NCI-H2196 treated with DMSO at 0.1 percent for 48 hours (cell line): ENCODE results near the gene MFNG.

Experiments used
- DNase-seq: peaks from one replicate; lab custom pipeline; 2025; ENCODE audit not compliant: unreplicated experiment; lab: John Stamatoyannopoulos, UW

The MFNG gene

GRCh38 chr22:37453696-37454095 is 32.5 kb downstream of the MFNG start:
- no peak for DNase-seq

- DNase-seq: no peak
These were observed 35.0 kb downstream of the MFNG start for GRCh38 chr22:37451218-37451617.

DNA sequence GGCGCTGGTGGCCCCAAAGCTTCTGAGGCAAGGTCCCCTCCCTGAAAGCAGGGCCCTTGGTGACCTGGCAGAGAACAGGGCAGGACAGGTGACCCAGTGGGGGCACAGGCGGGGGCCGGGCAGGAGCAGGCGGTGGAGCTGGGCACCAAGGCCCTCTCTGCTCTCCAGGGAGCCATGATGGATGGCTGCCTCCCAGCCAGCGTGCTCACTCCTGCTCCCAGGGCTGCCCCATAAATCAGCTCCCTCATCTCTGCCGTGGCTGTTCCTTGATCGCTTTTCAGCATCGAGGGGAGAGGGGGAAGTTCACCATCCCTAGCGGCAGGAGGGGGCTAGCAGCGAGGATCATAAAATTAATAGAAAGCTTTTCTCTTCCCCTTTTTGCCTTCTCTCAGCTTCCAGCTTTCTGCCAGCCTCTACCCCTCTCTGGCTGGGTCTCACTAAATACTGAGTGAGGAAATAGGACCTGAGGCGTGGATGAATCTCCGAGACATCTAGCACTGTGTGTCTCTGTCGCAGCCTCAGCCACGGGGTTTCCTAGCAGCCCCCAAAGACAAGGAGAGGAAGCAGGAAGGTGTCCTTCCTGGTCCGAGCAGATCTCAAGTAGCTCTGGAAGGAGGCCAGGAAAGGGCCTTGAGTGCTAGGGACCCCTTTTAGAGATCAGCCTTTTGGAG is 36.7 kb downstream of the MFNG start:
- DNase-seq: no peak

DNA sequence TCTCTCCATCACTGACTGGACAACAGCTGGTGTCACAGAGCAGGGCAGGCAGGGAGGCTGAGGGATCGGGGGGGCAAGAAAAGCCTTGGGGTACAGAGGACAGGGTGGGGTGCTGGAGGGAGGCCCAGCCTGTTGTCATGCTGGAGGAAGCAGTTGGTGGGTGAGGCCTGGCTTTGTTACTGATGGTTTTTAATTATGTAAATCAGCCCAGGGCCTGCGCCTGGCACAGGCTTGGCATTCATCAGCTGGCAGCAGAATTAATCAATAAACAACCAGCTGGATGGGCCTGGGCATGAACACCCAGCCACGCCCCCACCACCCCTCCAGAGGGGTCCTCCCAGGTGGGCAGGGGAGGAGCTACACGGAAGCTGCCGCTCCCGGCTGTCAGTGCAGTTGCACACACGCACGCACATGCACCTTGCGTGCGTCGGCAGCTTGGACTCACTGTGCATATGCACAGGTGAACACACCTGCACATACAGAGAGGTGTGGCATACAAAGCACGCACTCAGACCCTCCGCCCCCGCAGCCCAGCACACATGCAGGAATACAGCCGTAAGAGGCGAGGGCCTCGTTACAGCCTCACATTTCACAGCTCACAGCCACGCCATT is 37.6 kb downstream of the MFNG start:
- no peak for DNase-seq

DNA sequence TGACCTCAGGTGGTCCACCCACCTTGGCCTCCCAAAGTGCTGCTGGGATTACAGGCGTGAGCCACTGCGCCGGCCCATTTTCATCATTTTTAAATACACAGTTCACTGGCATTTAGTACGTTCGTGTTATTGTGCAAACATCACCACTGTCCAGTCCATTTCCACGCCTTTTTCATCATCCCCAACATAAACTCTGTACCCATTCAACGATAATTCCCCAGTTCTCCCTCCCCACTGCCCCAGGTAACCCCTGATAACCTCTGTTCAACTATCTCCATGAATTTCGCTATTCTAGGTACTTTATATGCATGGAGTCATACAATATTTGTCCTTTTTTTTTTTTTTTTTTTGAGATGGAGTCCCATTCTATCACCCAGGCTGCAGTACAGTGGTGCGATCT is 40.7 kb downstream of the MFNG start:
- no peak for DNase-seq

- no peak for DNase-seq
These were observed 42.2 kb downstream of the MFNG start for GRCh38 chr22:37443977-37444376.

DNA sequence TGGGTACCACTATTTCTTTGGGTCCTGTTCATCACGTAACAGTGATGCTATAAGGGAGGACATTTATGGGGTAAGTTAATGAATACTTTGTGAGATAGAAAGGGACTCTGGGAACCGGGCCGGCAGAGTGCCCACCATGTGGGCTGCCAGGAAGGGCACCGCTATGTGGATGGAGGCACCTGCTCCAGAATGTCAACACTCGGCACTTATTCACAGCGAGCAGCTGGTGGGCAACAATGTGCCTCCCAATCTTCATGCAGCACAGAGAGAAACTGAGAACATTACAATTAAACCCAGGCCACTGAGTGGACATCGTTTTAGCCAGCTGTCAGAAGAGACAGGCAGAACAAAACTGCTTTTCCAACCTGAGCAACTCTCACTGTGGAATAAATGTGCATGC is 43.1 kb downstream of the MFNG start:
- no peak for DNase-seq

GRCh38 chr22:37442537-37442936 is 43.6 kb downstream of the MFNG start:
- no peak for DNase-seq

DNA sequence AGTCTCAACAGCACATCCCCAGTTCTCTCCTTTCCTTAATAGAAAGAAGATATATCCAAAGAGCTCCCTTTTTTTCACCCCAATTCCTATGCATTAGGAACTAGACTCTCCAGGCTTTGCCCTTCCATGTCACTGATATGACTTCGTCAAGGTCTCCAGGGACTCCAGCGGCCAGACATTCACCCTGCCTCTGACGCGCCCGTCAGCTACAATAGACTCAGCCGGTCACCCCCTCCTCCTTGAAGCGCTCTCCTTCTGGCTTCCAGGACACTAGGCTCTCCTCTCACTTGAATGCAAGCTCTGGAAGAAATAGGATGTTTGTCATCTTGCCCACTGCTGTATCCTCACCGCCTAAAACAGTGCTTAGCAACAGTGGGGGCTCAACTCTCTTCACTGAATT is 44.0 kb downstream of the MFNG start:
- DNase-seq: no peak

DNA sequence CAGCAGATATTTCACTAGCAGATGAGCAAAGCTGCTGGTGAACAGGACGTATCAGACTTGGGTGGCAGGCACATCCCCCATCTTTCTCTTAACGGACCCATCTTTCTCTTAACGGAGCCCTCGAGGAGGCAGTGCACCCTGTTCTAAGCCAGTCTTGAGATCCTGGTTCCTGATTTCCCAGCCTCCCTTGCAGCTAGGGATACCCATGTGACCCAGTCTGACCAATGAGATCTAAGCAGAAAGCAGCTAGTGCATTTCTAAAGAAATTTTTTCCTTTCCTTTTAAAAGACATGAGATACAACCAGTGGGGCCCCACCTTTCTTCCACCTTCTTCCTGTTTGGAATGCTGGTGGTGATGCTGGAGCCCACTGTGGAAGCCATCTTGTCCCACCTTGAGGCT is 45.3 kb downstream of the MFNG start:
- DNase-seq: no peak

DNA sequence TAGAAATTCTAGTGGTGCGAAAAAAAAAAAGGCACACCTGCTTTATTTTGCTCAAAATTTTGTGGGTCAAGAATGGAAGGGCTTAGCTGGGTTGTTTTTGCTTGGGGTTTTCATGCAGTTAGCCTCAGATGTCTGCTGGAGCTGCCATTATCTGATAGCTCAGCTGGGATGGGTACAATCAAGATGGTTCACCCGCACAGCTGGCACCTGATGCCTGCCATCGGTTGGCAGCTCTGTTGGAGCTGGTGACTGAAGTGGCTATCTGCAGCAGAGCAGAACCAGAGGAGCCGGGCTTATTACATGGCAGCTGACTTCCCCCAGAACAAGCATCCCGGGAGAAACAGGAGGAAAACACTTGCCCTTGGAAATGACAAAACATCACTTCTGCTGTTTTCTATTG is 46.8 kb downstream of the MFNG start:
- no peak for DNase-seq

- DNase-seq: no peak
These were observed 50.1 kb downstream of the MFNG start for GRCh38 chr22:37435970-37436603.

GRCh38 chr22:37433786-37434185 is 52.4 kb downstream of the MFNG start:
- DNase-seq: no peak

GRCh38 chr22:37432708-37433054 is 53.5 kb downstream of the MFNG start:
- no peak for DNase-seq

- DNase-seq: no peak
These were observed 54.1 kb downstream of the MFNG start for GRCh38 chr22:37431801-37432707.

GRCh38 chr22:37431366-37431765 is 54.8 kb downstream of the MFNG start:
- DNase-seq: no peak

DNA sequence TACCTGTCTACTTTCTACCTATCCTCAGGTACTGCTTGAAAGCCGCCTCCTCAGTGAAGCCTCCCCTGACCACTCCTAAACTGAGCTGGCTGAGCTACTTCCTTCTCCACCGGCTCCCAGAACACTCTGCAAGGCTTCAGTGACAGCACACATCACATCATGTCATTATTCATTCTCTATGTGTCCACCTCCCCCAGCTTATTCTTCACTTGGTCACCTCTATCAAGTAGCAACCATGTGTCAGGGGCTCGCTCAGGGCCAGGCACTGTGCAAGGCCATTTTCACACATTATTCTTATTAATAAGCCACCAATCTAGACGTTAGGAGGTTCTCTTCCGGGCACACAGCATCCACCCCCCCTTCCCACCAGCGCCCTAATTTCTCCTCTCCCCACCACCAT is 55.2 kb downstream of the MFNG start:
- DNase-seq: no peak

- DNase-seq: no peak
These were observed 57.3 kb downstream of the MFNG start for GRCh38 chr22:37428649-37429586.

DNA sequence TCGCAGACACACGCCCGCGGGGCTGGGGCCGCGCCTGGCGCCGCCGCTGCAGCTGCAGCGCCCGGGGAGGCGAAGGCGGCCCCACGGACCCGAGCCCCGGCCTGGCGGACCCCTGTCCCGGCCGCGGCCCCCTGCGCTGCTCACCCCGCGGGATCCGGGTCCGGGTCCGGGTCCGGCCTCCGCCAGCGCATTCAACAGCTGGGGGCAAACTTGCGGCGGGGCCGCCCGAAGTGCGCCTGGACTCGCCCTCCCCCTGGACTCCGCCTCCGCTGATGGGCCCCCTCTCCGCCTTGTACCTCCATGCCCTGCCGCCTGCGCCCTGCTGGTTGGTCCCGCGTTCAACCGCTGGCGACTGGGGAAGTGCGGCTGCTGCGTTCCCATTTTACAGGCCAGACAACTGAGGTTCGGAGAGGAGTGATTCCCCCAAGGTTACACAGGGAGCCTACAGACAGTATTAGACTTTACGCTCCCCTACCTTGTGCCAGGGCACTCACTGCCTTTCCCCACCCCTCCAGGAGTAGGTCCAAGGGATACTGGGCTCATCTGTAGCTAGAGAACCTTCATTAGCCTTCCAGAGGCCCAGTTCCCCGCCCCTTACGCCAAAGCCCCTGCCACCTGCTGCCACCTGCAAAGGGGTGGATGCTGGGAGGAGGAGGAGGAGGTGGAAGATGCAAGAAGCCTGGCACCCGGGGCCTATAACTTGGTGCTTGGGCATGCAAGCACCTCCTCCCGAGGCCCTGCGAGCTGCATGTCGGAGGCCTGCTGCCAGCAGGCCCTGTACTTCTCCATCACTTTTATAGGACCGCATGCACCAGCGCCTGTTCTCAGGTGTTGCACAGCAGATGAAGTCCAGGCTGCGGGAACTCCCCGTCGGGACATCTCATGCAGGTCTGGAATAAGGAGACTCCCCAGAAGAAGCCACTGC is 58.2 kb downstream of the MFNG start:
- no peak for DNase-seq
